GM12878 (cell line): Measurements from ENCODE around the gene GAB3. TPM values are rescaled to one million over a fixed set of nuclear protein-coding genes. Genes with fewer than 3 reads are reported as not detected.

ENCODE experiments used
- ATAC-seq: fragments of 200-7000 bp; cut with Tn5 transposase; 3 replicates; pipeline ENCODE4 v1.9.1; 2020; ENCODE audit warnings: mild to moderate bottlenecking, moderate library complexity
- BruUV-seq: library from RNA; stranded (reverse); fragments of 400-500 nt; replicated peaks from 2 replicates; lab custom pipeline; 2021; lab: Mats Ljungman, UMichigan
- CTCF ChIA-PET: fragments of 300-600 bp; sonication (Branson Sonifier 250); formaldehyde crosslinking; extraction: SDS; loops from one replicate; lab custom pipeline; 2021; ENCODE audit warnings: inconsistent platforms; lab: Yijun Ruan, JAX
- POLR2A ChIA-PET: fragments of 350-600 bp; formaldehyde crosslinking; extraction: SDS; loops from one replicate; lab custom pipeline; 2021; ENCODE audit warnings: inconsistent platforms; lab: Charles Lee
- RAD21 ChIA-PET: fragments of 300-600 bp; sonication (Branson Sonifier 250); formaldehyde crosslinking; loops from one replicate; lab custom pipeline; 2023; ENCODE audit warnings: antibody characterized with exemption; ENCODE audit not compliant: unreplicated experiment; lab: Charles Lee
- SMC1A ChIA-PET: fragments of 300-600 bp; sonication (Branson Sonifier 250); formaldehyde crosslinking; loops from one replicate; lab custom pipeline; 2023; ENCODE audit not compliant: unreplicated experiment, uncharacterized antibody; lab: Charles Lee
- DNase-seq: peaks from one replicate; pipeline ENCODE4 v3.0.0-alpha.2; 2011; ENCODE audit warnings: low read depth, low spot score
- FAIRE-seq: peaks from 3 replicates; lab custom pipeline; 2011; peaks lifted over from hg19 to GRCh38; lab: Jason Lieb, UNC
- H2AFZ ChIP-seq: 2 replicates; pipeline ENCODE4 v1.6.0; 2011; ENCODE audit warnings: low read depth, low read length, control low read depth; ENCODE audit not compliant: control insufficient read depth
- H3K27ac ChIP-seq: 2 replicates; pipeline ENCODE4 v1.5.1; 2011; ENCODE audit warnings: control low read depth; ENCODE audit not compliant: control insufficient read depth, insufficient read depth
- H3K27me3 ChIP-seq, 2 experiments: replicated peaks in 1 of 2; 2 replicates each; pipeline versions ENCODE4 v1.6.0 to v1.6.1; 2011; ENCODE audit warnings: low read length in 1 of 2; ENCODE audit not compliant: control insufficient read depth in 2 of 2, insufficient read depth in 2 of 2
- H3K36me3 ChIP-seq, 2 experiments: 2 replicates each; pipeline ENCODE4 v1.5.1; 2011; ENCODE audit warnings: low read length in 1 of 2; ENCODE audit not compliant: control insufficient read depth in 2 of 2, insufficient read depth in 2 of 2
- H3K4me1 ChIP-seq: 2 replicates; pipeline ENCODE4 v1.6.1; 2011; ENCODE audit warnings: mild to moderate bottlenecking, low read length, moderate library complexity, mixed read lengths; ENCODE audit not compliant: control insufficient read depth, insufficient read depth
- H3K4me2 ChIP-seq: 2 replicates; pipeline ENCODE4 v1.6.0; 2011; ENCODE audit warnings: control low read depth; ENCODE audit not compliant: control insufficient read depth, insufficient read depth
- H3K4me3 ChIP-seq: fragments of 200-600 bp; sonication (generic); 2 replicates; pipeline ENCODE4 v1.5.1; 2016
- H3K79me2 ChIP-seq: 2 replicates; pipeline ENCODE4 v1.6.0; 2011; ENCODE audit warnings: low read length; ENCODE audit not compliant: control insufficient read depth, insufficient read depth
- H3K9ac ChIP-seq: 2 replicates; pipeline ENCODE4 v1.8.0; 2011; ENCODE audit warnings: low read length, control low read depth, mixed read lengths; ENCODE audit not compliant: control insufficient read depth, insufficient read depth
- H3K9me3 ChIP-seq: replicated peaks from 3 replicates; pipeline ENCODE4 v1.5.1; 2011; ENCODE audit warnings: mild to moderate bottlenecking, low read length; ENCODE audit not compliant: control insufficient read depth, insufficient read depth
- H4K20me1 ChIP-seq: 2 replicates; pipeline ENCODE4 v1.6.0; 2011; ENCODE audit not compliant: control insufficient read depth, insufficient read depth
- BRCA1 ChIP-seq: IDR thresholded peaks from 2 replicates; pipeline ENCODE4 v1.6.1; 2011; ENCODE audit warnings: low read depth, low read length, improper control_type of control experiment
- CTCF ChIP-seq, 3 experiments: IDR thresholded peaks in 2 of 3; conservative IDR thresholded peaks in 1 of 3; 2 replicates each; pipeline ENCODE4 v1.5.1; 2011; ENCODE audit warnings: low read depth in 3 of 3, low read length in 3 of 3, mild to moderate bottlenecking in 3 of 3, control low read depth in 2 of 3, moderate library complexity in 2 of 3, inconsistent platforms in 1 of 3, mixed read lengths in 1 of 3; ENCODE audit not compliant: control insufficient read depth in 2 of 3, insufficient read depth in 1 of 3; ENCODE audit errors: extremely low read depth in 1 of 3
- E2F4 ChIP-seq: IDR thresholded peaks from 2 replicates; pipeline ENCODE4 v1.6.1; 2012; ENCODE audit warnings: low read depth, low read length, improper control_type of control experiment
- HSF1 ChIP-seq: fragments of 150-350 bp; IDR thresholded peaks from 2 replicates; pipeline ENCODE4 v1.6.1; 2014; ENCODE audit warnings: mild to moderate bottlenecking, low read depth, low read length
- MTA3 ChIP-seq: IDR thresholded peaks from 2 replicates; pipeline ENCODE4 v1.6.1; 2012; ENCODE audit warnings: low read length, inconsistent platforms, borderline replicate concordance
- REST ChIP-seq: IDR thresholded peaks from 2 replicates; pipeline ENCODE4 v1.6.1; 2012; ENCODE audit warnings: mild to moderate bottlenecking, low read depth, low read length
- SREBF1 ChIP-seq: IDR thresholded peaks from 2 replicates; pipeline ENCODE4 v1.6.1; 2012; ENCODE audit warnings: mild to moderate bottlenecking, low read length
- ZNF217 ChIP-seq: fragments of 450-650 bp; IDR thresholded peaks from 2 replicates; pipeline ENCODE4 v1.6.1; 2017; ENCODE audit warnings: antibody characterized with exemption, mild to moderate bottlenecking
- WGBS: methylation state at CpG from one replicate; pipeline ENCODE4 v1.1.6; 2016; ENCODE audit warnings: low lambda C conversion rate; ENCODE audit not compliant: insufficient replicate concordance, insufficient coverage; ENCODE audit errors: missing lambda C conversion rate; 5-methylcytosine and 5-hydroxymethylcytosine counted together
- in situ Hi-C: fragments of 300-500 bp; cut with MboI; formaldehyde crosslinking; loops from 9 replicates; pipeline ENCODE4 v1.14.3; 2018; ENCODE audit warnings: mixed read lengths
- intact Hi-C: fragments of 100-400 bp; cut with micrococcal nuclease; formaldehyde crosslinking; loops from one replicate; pipeline ENCODE4 v1.14.2; 2022; ENCODE audit not compliant: unreplicated experiment
- polyA plus RNA-seq, 11 experiments: library from polyadenylated mRNA; depleted of rRNA in 4 of 11; unstranded in 6 of 11; stranded (reverse) in 5 of 11; fragments of >200 nt; fragmentation: Nextera tagmentation in 4 of 11; fragmentation: Illumina TruSeq in 1 of 11; extraction: Ambion mirVana in 4 of 11; extraction: Trizol in 1 of 11; gene quantifications; 1 replicate in 1 of 11; 2 replicates in 10 of 11; pipeline versions ENCODE4 v1.2.1 to v1.2.3, GENCODE V29; 2011 to 2016; ENCODE audit warnings: inconsistent platforms in 2 of 11, missing spikeins in 2 of 11, low read depth in 1 of 11
- total RNA-seq, 4 experiments: library from RNA; depleted of rRNA in 3 of 4; stranded (reverse); fragments of >200 nt in 3 of 4; fragmentation: Illumina TruSeq in 1 of 4; extraction: Trizol in 1 of 4; gene quantifications; 2 replicates each; pipeline versions ENCODE4 v1.2.1 to v1.2.3, GENCODE V29; 2013 to 2021

GAB3 gene
- total and polyA plus RNA-seq, 10 of the 15 experiments (the other 5 are each of a cell fraction or from before 2014, with no cell fraction given), result 0.10 to 2.0 (median 0.85) TPM

GRCh38 chrX:154649503-154650220, 101.2 kb downstream of the GAB3 start:
- no peak for ATAC-seq
- POLR2A ChIA-PET, result no interaction called here

GRCh38 chrX:154648931-154649330, 101.9 kb downstream of the GAB3 start:
- H3K36me3 ChIP-seq, result no peaks in the 10 kb centered on the region
- H3K4me1 ChIP-seq, result no peaks in the 10 kb centered on the region
- in situ Hi-C loops (no loop called here), intact Hi-C loops (no loop called here)
- DNase-seq (no peak), FAIRE-seq (no peak), ATAC-seq (no peak)
- no peaks in the 10 kb centered on the region for H3K79me2 ChIP-seq
- ChIA-PET SMC1A (no interaction called here), POLR2A (no interaction called here), RAD21 (no interaction called here), CTCF (no interaction called here)
- H4K20me1 ChIP-seq, result no peaks in the 10 kb centered on the region
- H3K9ac ChIP-seq, result no peak overlapping the region
- H3K4me2 ChIP-seq, result no peak overlapping the region
- H3K27me3 ChIP-seq, result no peaks in the 10 kb centered on the region
- H3K9me3 ChIP-seq, result no peaks in the 10 kb centered on the region
- WGBS, result 62% methylated on average over 15 of the region's 15 CpGs
- BruUV-seq, result no TSS peak
- no peak overlapping the region for H2AFZ ChIP-seq
- H3K4me3 ChIP-seq, result no peak overlapping the region
- H3K27ac ChIP-seq, result no peak overlapping the region
- TF ChIP-seq MTA3, result no peak
- no peak for TF ChIP-seq E2F4
- TF ChIP-seq HSF1, result no peak
- no peak for TF ChIP-seq CTCF (IDR thresholded peaks at IDR 0.05 in 2 of 3, conservative IDR thresholded peaks at IDR 0.05 in 1 of 3; ENCODE audit: control insufficient read depth in 2 of 3, extremely low read depth in 1 of 3, insufficient read depth in 1 of 3, low read depth in 3 of 3, low read length in 3 of 3)
- no peak for TF ChIP-seq REST
- TF ChIP-seq BRCA1, result no peak
- no peak for TF ChIP-seq ZNF217

More at GRCh38 chrX:154649503-154650220, 101.2 kb downstream of the GAB3 start:
- Histone ChIP-seq H3K36me3 (no peaks in the 10 kb centered on the region), H4K20me1 (no peaks in the 10 kb centered on the region), H3K4me1 (no peaks in the 10 kb centered on the region), H3K4me3 (no peak overlapping the region), H3K27ac (no peak overlapping the region), H3K9me3 (no peaks in the 10 kb centered on the region), H3K9ac (no peak overlapping the region), H2AFZ (no peak overlapping the region), H3K79me2 (no peaks in the 10 kb centered on the region), H3K4me2 (no peak overlapping the region), H3K27me3 (no peaks in the 10 kb centered on the region)
- intact Hi-C loops, result no loop called here
- no peak for TF ChIP-seq SREBF1
- ChIA-PET SMC1A (no interaction called here), CTCF (interaction anchor here (0.7 kb wide), 1 partner anchor 372 kb away, joined by 3 read pairs; no protein-coding TSS in a partner anchor), RAD21 (no interaction called here)
- in situ Hi-C loops, result no loop called here
- BruUV-seq, result no TSS peak
- FAIRE-seq, result no peak
- no peak for DNase-seq
- 48% methylated on average over 21 of the region's 23 CpGs for WGBS
